Astrocyte (in vitro differentiated cells and primary cell): Measurements from ENCODE around the gene CCDC175. TPM values are rescaled to one million over a fixed set of nuclear protein-coding genes. Genes with fewer than 3 reads are reported as not detected.
A peak's percentile ranks its signal among the peaks of the same experiment; 100 is the strongest.

ENCODE experiments used
- DNase-seq: peaks from one replicate; pipeline ENCODE4 v3.0.0-alpha.2; 2010; ENCODE audit warnings: low read depth
- FAIRE-seq: peaks from 2 replicates; lab custom pipeline; 2011; peaks lifted over from hg19 to GRCh38; lab: Jason Lieb, UNC
- H2AFZ ChIP-seq: 2 replicates; pipeline ENCODE4 v1.6.0; 2012; ENCODE audit warnings: low read depth, low read length, inconsistent platforms
- H3K27ac ChIP-seq: 2 replicates; pipeline ENCODE4 v1.5.1; 2011; ENCODE audit warnings: low read depth, low read length, inconsistent platforms
- H3K27me3 ChIP-seq: 2 replicates; pipeline ENCODE4 v1.6.0; 2011; ENCODE audit warnings: low read length, inconsistent platforms; ENCODE audit not compliant: insufficient read depth
- H3K36me3 ChIP-seq: 2 replicates; pipeline ENCODE4 v1.5.1; 2011; ENCODE audit warnings: low read length, inconsistent platforms; ENCODE audit not compliant: insufficient read depth
- H3K4me1 ChIP-seq: 2 replicates; pipeline ENCODE4 v1.5.1; 2011; ENCODE audit warnings: low read length, inconsistent platforms; ENCODE audit not compliant: insufficient read depth
- H3K4me2 ChIP-seq: 2 replicates; pipeline ENCODE4 v1.6.0; 2012; ENCODE audit warnings: low read length, inconsistent platforms
- H3K4me3 ChIP-seq: 2 replicates; pipeline ENCODE4 v1.5.1; 2011; ENCODE audit warnings: low read depth, mild to moderate bottlenecking, low read length, inconsistent platforms; ENCODE audit not compliant: insufficient read depth
- H3K79me2 ChIP-seq: 2 replicates; pipeline ENCODE4 v1.6.0; 2012; ENCODE audit warnings: mild to moderate bottlenecking, low read length, inconsistent platforms; ENCODE audit not compliant: insufficient read depth
- H3K9ac ChIP-seq: 2 replicates; pipeline ENCODE4 v1.6.0; 2012; ENCODE audit warnings: mild to moderate bottlenecking, low read length, inconsistent platforms
- H3K9me3 ChIP-seq: 2 replicates; pipeline ENCODE4 v1.5.1; 2012; ENCODE audit warnings: low read depth, mild to moderate bottlenecking, low read length, inconsistent platforms; ENCODE audit not compliant: insufficient read depth
- H4K20me1 ChIP-seq: 2 replicates; pipeline ENCODE4 v1.6.0; 2012; ENCODE audit warnings: low read length, inconsistent platforms; ENCODE audit not compliant: insufficient read depth
- H3K27ac Mint-ChIP-seq: one replicate; pipeline ENCODE4 v1.8.0; 2021; ENCODE audit warnings: mild to moderate bottlenecking, mixed read lengths; ENCODE audit not compliant: unreplicated experiment
- H3K27me3 Mint-ChIP-seq: one replicate; pipeline ENCODE4 v1.8.0; 2021; ENCODE audit warnings: low read depth, mixed read lengths; ENCODE audit not compliant: unreplicated experiment
- H3K36me3 Mint-ChIP-seq: one replicate; pipeline ENCODE4 v1.8.0; 2021; ENCODE audit warnings: low read depth, mixed read lengths; ENCODE audit not compliant: unreplicated experiment
- H3K4me1 Mint-ChIP-seq: one replicate; pipeline ENCODE4 v1.8.0; 2021; ENCODE audit warnings: low read depth, mixed read lengths; ENCODE audit not compliant: unreplicated experiment
- H3K4me3 Mint-ChIP-seq: one replicate; pipeline ENCODE4 v1.8.0; 2021; ENCODE audit warnings: mild to moderate bottlenecking, moderate library complexity, mixed read lengths; ENCODE audit not compliant: unreplicated experiment
- H3K9me3 Mint-ChIP-seq: one replicate; pipeline ENCODE4 v1.8.0; 2021; ENCODE audit warnings: mild to moderate bottlenecking, mixed read lengths; ENCODE audit not compliant: unreplicated experiment
- CTCF ChIP-seq: IDR thresholded peaks from 2 replicates; pipeline ENCODE4 v1.5.1; 2011; ENCODE audit warnings: low read depth, mild to moderate bottlenecking, inconsistent platforms, low read length, moderate library complexity; ENCODE audit not compliant: insufficient read depth
- EZH2 ChIP-seq: IDR thresholded peaks from 2 replicates; pipeline ENCODE4 v1.6.1; 2012; ENCODE audit warnings: mild to moderate bottlenecking, low read length, inconsistent platforms; ENCODE audit not compliant: insufficient read depth
- total RNA-seq: library from RNA; stranded (reverse); gene quantifications from 2 replicates; pipeline ENCODE4 v1.2.1, GENCODE V29; 2021

The CCDC175 gene
- total RNA-seq, 1 donor from 2014 or later = not detected

DNA sequence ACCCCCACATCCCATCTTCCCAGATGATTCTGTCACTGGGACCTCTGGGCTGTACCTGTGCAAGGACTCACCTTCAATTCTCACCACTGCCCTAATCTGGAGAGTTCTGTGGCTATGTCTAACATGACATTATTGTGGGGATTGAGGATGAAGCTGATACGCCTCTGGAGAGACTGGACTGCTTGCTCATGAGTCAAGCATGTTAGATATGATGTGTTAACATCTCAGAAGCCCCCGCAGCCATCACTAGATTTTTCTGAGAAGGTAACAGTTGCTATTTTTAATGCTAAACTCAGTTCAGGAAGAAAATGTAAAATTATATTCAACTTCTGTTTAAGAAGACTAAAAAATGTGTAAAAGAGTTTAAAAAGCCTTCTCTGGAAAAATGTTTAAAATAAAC is 66.6 kb downstream of the CCDC175 start:
- peaks cover 3% of the 10 kb centered on the region for H3K36me3 Mint-ChIP-seq
- peaks cover 7% of the 10 kb centered on the region for H3K9me3 Mint-ChIP-seq
- Histone ChIP-seq H3K27me3 (no peaks in the 10 kb centered on the region), H4K20me1 (no peaks in the 10 kb centered on the region), H3K36me3 (no peaks in the 10 kb centered on the region), H3K9me3 (no peaks in the 10 kb centered on the region), H3K9ac (no peak overlapping the region), H3K4me3 (no peak overlapping the region), H3K27ac (no peak overlapping the region), H3K4me1 (no peaks in the 10 kb centered on the region), H2AFZ (no peak overlapping the region), H3K4me2 (no peak overlapping the region), H3K79me2 (no peaks in the 10 kb centered on the region)
- peaks cover 5% of the 10 kb centered on the region for H3K4me1 Mint-ChIP-seq
- no peak overlapping the region for H3K4me3 Mint-ChIP-seq
- no peak overlapping the region for H3K27ac Mint-ChIP-seq
- no peak for FAIRE-seq
- DNase-seq = peak; percentile 10
- TF ChIP-seq CTCF (no peak), EZH2 (no peak)
- H3K27me3 Mint-ChIP-seq = no peaks in the 10 kb centered on the region

GRCh38 chr14:59509101-59509500 is 67.5 kb downstream of the CCDC175 start:
- no peaks in the 10 kb centered on the region for H3K27me3 Mint-ChIP-seq
- Histone ChIP-seq H3K4me2 (no peak overlapping the region), H4K20me1 (no peaks in the 10 kb centered on the region), H3K9me3 (no peaks in the 10 kb centered on the region), H2AFZ (no peak overlapping the region), H3K27me3 (no peaks in the 10 kb centered on the region), H3K4me3 (no peak overlapping the region), H3K9ac (no peak overlapping the region), H3K27ac (no peak overlapping the region), H3K4me1 (no peaks in the 10 kb centered on the region), H3K79me2 (no peaks in the 10 kb centered on the region), H3K36me3 (no peaks in the 10 kb centered on the region)
- H3K4me1 Mint-ChIP-seq = peaks cover 5% of the 10 kb centered on the region
- no peak for FAIRE-seq
- H3K4me3 Mint-ChIP-seq = no peak overlapping the region
- DNase-seq = no peak
- H3K27ac Mint-ChIP-seq = no peak overlapping the region
- H3K36me3 Mint-ChIP-seq = peaks cover 3% of the 10 kb centered on the region
- peaks cover 4% of the 10 kb centered on the region for H3K9me3 Mint-ChIP-seq
- TF ChIP-seq CTCF (no peak), EZH2 (no peak)

DNA sequence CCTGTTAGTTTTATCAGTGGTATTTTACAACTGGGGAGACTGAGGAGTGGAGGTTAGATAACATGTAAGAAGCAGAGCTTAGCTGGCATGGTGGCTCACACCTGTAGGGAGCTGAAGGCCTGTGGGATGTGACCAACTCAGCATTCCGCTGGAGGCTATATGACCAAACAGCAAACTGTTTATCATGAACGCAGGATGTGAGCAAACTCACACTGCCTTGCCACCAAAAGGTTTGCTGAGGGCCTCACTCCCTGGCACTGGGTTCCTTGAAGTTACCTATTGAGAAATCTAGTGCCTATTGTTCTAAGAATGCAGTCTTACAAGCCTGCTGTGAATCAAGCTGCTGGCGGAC is 68.9 kb downstream of the CCDC175 start:
- H3K27ac ChIP-seq = no peak overlapping the region
- H3K4me2 ChIP-seq = no peak overlapping the region
- no peaks in the 10 kb centered on the region for H3K27me3 ChIP-seq
- FAIRE-seq = no peak
- no peak overlapping the region for H3K9ac ChIP-seq
- peaks cover 1% of the 10 kb centered on the region for H3K36me3 Mint-ChIP-seq
- H3K4me1 ChIP-seq = no peaks in the 10 kb centered on the region
- H3K4me3 Mint-ChIP-seq = no peak overlapping the region
- no peaks in the 10 kb centered on the region for H3K9me3 ChIP-seq
- peaks cover 5% of the 10 kb centered on the region for H3K4me1 Mint-ChIP-seq
- no peak for DNase-seq
- no peak overlapping the region for H3K4me3 ChIP-seq
- H3K79me2 ChIP-seq = peaks cover 6% of the 10 kb centered on the region
- H4K20me1 ChIP-seq = peaks cover 6% of the 10 kb centered on the region
- no peaks in the 10 kb centered on the region for H3K27me3 Mint-ChIP-seq
- H2AFZ ChIP-seq = no peak overlapping the region
- no peak overlapping the region for H3K27ac Mint-ChIP-seq
- TF ChIP-seq EZH2 (no peak), CTCF (no peak)
- peaks cover 4% of the 10 kb centered on the region for H3K36me3 ChIP-seq
- H3K9me3 Mint-ChIP-seq = no peaks in the 10 kb centered on the region
